ELR (cell line): ENCODE results near the gene BBS7.
A peak's percentile ranks its signal among the peaks of the same experiment; 100 is the strongest.

Experiments
- DNase-seq: peaks from one replicate; pipeline ENCODE4 v3.0.0-alpha.2; 2015; ENCODE audit warnings: low read depth

Gene BBS7

DNA sequence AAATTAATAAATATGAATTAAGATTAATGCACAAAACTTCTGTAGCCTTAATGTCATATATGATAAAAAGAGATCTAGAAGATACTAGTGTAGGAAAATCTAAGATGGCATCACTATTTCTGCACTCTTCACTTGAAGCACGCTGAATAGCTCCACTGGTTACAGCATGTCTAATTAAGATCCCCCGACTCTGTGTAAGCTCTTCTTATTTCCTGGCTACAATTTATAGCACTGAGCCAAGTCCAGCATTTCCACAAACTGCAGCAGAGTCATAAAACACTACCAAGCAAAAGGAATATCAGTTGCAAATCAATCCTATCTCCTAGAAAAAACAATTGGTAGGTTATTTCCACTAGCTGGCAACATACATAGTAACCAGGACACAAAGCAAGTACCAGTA, 45.3 kb downstream of the BBS7 start:
- DNase-seq = no peak

- no peak for DNase-seq
These were observed 46.1 kb downstream of the BBS7 start for GRCh38 chr4:121824171-121824527.

DNA sequence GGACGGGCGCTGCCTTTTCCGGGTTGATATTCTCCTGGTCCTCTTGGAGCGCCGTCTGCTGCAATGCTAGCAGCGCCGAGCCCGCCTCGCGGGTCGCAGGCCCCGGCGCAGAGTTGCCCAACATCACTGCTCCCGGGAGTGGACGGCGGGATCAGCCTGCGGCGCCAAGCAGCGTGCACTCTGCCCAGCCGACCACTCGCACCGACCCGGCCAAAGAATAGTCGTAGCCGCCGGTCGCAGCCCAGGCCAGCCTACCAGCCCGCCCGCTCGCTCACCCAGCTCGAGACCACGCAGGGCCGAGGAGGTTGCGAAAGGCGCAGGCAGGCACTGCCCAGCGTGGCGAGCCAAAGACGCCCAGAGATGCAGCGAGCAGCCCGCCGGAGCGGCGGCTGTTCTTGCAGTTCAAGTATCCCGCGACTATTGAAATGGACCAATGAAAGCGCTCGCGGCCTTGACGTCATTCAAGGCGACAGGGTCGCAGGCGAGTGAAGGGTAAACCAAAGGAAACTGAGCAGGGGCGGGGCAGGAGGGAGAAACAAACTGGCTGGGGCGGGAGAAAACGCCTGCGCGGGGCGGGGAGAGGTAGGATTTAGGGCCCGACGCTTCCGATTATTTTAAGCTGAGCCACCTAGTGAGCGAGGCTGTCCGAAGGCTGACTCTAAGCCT, 46.6 kb downstream of the BBS7 start, which contains the start of gene CCNA2:
TSS of gene CCNA2 (minus strand) at position 379 of the 666 bp plus-strand sequence. CDS start at position 124, 255 bp downstream.
- DNase-seq = peak; percentile 98

DNA sequence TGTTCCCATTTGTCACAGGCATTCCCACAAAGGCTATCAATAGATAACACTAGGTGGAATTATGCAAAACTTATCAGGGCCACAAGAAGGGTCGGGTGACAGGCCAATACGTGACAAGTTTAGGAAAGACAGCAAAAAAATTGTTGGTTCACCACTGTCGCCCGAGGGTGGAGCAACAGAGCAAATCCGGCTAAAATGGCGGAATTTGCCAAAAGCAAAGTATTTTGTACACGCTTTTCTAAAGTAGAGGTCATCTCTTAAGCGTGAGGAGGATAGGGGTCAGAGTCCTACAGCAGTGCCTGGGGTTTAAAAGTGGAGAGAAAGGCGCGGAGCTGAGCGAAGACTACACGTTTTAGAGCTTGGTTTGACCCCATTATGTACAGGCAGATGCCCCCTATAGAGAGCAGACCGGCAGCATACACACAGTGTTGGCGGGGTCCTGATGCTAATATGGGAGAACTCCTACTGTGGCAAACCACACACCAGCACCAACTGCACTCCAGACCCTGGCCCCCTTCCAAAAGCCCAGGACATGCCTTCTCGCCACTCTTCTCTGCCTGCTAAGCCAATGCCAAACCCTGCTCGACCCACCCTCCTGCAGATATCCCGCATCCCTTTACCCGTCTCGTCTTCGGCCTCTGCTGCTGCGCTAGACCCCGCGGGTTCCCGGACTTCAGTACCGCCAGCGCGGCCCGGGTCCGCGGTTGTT, 47.3 kb downstream of the BBS7 start:
- peak; percentile 54 for DNase-seq

DNA sequence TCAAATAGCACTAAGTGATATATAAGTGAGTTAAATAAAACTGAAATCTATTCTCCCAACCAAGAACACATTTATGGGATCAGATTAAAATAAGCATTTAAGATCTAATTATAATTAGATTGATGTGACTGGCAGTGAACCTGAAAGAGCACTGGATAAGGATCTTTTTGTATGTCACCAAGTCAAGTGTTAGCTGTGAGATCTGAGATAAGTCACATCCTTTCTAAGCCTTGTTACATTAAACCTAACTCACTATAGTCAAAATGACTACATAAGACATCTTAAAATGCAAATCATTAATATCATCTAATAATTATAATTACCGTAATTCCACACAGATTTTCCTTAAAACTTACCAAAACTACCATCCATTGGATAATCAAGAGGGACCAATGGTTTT, 48.2 kb downstream of the BBS7 start:
- DNase-seq = no peak

GRCh38 chr4:121819216-121819965, 50.9 kb downstream of the BBS7 start:
- no peak for DNase-seq

GRCh38 chr4:121818215-121818614, 52.1 kb downstream of the BBS7 start:
- DNase-seq = no peak

- DNase-seq = no peak
These were observed 52.6 kb downstream of the BBS7 start for GRCh38 chr4:121817701-121818100.

- DNase-seq = no peak
These were observed 53.3 kb downstream of the BBS7 start for GRCh38 chr4:121817006-121817405.

GRCh38 chr4:121814756-121815155, 55.5 kb downstream of the BBS7 start:
- peak; percentile 50 for DNase-seq

DNA sequence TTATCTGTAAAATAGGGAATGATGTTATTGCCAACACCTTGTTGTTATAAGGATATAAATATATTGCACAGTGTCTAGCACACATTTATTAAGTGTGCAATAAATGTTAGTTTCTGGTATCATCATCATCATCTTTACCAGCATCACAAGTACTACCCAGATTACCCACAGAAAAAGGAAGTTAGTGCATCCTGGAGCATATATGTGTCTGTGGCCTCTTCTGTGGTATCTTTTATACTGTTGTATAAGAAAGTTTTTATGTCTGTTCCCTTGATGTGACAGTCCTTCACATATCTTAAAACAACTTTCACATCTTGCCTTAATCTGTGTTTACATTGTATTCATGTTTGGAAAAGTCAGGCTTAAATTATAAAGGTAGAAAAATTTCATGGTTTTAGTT, 59.2 kb downstream of the BBS7 start:
- DNase-seq = no peak

GRCh38 chr4:121806411-121806810, 63.9 kb downstream of the BBS7 start:
- no peak for DNase-seq

- no peak for DNase-seq
These were observed 68.6 kb downstream of the BBS7 start for GRCh38 chr4:121801715-121802075.

- peak; percentile 94 for DNase-seq
These were observed 69.1 kb downstream of the BBS7 start, which contains the start of gene EXOSC9 for GRCh38 chr4:121800961-121801714. EXOSC9 (plus strand) TSS chr4:121801323; CDS start chr4:121801425, 102 bp downstream.

GRCh38 chr4:121800638-121800960, 69.7 kb downstream of the BBS7 start:
- no peak for DNase-seq

- DNase-seq = no peak
These were observed 70.3 kb downstream of the BBS7 start for GRCh38 chr4:121799867-121800501.

GRCh38 chr4:121799208-121799823, 71.0 kb downstream of the BBS7 start:
- DNase-seq = no peak

DNA sequence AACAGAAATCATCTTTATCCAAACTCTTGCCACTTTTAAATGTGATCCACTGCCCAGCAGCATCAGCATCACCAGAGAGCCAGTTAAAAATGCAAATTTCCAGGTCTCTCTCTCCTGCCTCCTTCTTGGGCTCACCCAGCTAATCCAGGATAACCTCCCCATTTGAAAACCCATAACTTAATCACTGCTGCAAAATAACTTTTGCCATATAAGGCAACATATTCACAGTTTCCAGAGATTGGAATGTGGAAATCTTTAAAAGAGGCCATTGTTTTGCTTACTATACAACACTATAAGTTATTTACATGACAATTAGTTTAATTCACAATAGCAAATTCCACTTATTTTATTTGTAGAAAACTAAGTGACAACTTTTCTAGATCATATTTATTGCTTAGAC, 74.0 kb downstream of the BBS7 start:
- DNase-seq = no peak

DNA sequence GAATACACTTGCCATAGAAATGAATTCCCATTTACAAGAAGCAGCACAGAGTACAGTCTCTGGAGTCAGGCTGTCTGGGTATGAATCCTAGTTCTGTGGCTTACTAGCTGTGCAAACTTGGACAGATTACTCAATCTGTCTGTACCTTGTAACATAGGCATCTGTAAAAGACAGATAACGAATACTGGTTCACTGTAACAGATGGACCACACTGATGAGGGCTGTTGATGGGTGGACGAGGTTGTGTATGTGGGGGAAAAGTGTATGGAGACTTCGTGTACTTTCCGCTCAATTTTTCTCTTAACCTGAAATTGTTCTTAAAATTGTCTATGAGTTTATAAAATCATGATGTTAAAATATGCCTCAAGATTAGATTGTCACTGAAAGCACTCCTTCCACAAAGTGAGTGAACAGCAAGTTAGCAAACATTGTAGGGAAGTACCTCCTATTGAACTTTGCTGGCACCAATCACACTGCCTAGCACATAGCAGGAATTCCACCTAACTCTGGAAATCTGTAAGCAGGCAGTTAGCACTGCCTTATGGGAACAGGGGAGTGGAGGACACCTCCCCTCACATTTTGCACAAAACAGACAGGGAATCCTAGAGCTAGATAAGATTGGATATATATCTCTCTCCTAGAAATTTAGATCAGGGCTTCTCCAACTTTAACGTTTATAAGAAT, 75.6 kb downstream of the BBS7 start:
- DNase-seq = no peak

- DNase-seq = no peak
These were observed 77.3 kb downstream of the BBS7 start for GRCh38 chr4:121792966-121793365.

DNA sequence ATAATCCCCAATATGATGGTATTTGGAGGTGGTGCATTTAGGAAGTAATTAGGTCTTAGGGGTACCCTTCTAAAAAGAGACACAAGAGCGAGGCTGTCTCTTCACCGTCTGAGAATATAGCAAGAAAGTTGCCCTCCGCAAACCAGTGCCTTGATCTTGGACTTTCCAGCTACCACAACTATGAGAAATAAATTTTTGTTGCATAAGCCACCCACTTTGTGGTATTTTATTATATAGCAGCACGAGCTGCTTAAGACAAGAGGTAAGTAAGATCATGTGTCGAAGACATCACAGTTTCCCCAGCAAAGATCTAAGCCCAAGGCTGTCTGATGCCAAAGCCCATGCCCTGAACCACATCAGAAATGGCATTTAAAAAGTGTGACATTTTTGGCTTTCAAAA, 78.8 kb downstream of the BBS7 start:
- DNase-seq = peak; percentile 86
